ENCODE measurements around the gene ITPR1.
"Not testable (repeated sequence)": the region's sequence is repeated elsewhere in the genome, so short reads cannot be mapped to it uniquely, and the experiment has no call there.

ITPR1 gene

DNA sequence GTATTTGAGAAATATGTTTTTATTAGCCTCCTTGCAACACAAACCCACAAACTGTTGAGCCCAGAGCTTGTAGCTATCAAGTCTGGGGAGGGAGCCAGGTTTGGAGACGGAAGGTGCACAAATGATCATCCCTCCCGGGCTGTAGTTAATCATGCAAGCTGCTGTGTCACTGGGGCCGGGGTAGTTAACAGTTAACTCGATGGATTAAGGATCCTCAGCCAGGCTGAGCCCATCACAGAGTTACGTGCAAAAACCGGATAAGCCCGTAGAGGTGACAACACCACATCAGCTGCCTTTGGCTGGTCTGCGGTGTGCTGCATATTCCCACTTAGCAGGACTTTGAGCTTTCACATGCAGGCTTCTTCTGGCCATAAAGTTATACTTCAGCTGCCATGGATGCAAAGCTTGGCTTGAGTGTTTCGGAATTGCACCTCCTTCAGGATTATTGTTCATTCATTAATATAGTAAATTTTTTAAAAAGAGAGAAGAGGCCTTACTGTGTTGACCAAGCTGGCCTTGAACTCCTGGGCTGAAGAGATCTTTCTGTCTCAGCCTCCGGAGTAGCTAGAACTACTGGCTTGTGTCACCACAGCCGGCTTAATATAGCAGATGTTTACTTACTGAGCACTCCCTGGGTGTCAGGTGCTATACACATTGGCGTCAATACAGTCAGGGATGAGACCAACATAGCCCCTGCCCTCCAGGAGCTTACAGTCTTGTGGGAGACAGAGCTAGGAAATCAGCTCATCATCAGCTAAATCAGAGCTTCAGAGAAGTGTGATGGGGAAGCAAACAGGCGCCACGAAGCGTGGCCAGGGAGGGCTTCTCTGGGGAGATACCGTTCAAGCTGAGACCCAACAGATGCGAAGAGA, 259.3 kb downstream of the ITPR1 start:
- DNase-seq (ENCODE audit: extremely low read depth in 1 of 2, low read depth in 1 of 2) = no peak

GRCh38 chr3:4753073-4753691, 260.0 kb downstream of the ITPR1 start:
- no peak for DNase-seq (ENCODE audit: extremely low read depth in 1 of 2, low read depth in 1 of 2)

GRCh38 chr3:4754180-4755086, 261.3 kb downstream of the ITPR1 start:
- peak in 1 of 2 donors; percentile 5 for DNase-seq (ENCODE audit: extremely low read depth in 1 of 2, low read depth in 1 of 2)

- DNase-seq (ENCODE audit: extremely low read depth in 1 of 2, low read depth in 1 of 2) = no peak
Observed at GRCh38 chr3:4755566-4755965, 262.4 kb downstream of the ITPR1 start.

DNA sequence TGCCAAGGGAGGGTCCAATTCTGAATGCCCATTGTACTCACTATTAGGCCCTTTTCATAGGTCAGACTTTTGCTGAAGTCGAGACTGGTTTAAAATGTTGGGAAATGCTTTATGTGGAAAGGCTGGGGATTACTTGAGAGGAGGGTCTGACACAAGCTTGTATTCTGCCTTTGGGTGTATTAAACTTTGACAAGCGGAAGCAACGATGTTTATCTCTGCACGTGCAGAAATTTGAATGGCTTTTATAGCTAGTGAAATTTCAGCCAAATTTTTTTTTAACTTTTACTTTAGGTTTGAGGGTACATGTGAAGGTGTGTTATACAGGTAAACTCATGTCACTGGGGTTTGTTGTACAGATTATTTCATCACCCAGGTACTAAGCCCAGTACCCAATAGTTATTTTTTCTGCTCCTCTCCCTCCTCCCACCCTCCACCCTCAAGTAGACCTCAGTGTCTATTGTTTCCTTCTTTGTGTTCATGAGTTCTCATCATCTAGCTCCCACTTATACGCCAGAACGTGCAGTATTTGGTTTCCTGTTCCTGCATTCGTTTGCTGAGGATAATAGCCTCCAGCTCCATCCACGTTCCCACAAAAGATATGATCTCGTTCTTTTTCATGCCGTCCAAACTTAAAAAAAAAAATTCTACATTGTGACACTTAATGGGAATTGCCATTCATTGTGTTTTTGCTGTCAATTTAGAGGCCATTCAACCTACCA, 263.1 kb downstream of the ITPR1 start:
- no peak for DNase-seq (ENCODE audit: extremely low read depth in 1 of 2, low read depth in 1 of 2)

DNA sequence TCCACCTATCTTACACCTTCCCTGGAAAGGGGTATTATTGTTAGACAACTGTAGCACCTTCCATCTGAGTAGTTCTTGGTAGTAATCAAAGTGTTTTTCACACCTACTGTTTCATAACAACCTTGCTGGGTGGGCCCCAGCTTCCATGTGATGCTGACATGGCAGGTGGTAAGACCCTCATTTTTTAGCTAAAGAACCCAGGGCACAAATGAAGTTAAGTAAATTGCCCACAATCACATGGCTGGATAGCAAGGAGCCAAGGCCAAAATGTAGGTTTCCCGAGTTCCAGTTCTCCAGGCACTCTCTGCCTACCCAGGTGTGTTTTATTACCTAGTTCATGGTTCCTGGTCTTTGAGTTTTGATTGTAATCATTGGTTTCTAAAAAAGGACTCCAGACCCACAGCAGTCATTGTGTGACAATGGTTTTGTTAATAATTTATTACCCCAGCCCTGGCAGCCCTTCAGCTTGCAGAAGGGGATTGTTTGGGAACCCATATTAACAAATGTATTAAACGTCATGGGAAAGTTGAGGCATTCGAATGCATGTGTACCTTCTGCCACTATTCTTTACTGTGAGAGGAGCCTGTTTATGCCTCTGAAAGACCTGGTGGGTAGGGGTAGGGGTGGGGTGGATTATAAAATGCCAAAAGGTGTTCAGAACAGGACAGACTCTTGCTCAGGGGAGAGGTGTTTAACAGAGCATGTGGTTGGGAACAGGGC, 263.9 kb downstream of the ITPR1 start:
- no peak for DNase-seq (ENCODE audit: extremely low read depth in 1 of 2, low read depth in 1 of 2)

DNA sequence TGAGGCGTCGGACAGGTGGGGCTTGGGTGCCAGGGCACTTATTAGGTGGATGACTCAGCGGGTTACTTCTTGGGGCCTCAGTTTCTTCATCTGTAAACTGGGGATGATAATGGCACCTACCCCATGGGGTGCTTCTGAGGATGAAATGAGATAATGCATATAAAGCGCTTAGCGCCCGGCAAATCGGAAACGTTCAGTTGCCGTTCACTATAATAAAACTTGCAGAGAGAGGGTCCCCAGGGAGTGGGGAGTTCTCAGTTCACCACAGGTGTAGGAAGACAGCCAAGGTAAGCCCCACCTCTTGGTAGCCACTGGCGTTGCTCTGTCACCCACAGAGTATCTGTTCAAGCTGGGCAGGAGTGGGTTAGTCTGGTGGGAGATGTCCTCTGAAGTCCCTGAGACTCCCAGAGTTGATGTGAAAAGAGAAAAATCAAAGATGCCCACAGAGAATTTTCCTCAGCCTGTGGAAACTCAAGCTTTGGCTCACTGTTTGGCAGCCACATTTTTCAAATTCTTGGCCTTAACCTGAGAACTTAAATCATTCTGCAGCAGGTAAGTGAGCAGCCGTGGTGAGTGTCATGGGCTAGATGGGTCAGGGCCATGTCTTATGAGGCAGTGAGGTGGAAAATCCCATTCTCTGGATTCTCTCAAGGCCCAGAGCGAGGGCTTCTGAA, 264.6 kb downstream of the ITPR1 start:
- DNase-seq (ENCODE audit: extremely low read depth in 1 of 2, low read depth in 1 of 2) = no peak

DNA sequence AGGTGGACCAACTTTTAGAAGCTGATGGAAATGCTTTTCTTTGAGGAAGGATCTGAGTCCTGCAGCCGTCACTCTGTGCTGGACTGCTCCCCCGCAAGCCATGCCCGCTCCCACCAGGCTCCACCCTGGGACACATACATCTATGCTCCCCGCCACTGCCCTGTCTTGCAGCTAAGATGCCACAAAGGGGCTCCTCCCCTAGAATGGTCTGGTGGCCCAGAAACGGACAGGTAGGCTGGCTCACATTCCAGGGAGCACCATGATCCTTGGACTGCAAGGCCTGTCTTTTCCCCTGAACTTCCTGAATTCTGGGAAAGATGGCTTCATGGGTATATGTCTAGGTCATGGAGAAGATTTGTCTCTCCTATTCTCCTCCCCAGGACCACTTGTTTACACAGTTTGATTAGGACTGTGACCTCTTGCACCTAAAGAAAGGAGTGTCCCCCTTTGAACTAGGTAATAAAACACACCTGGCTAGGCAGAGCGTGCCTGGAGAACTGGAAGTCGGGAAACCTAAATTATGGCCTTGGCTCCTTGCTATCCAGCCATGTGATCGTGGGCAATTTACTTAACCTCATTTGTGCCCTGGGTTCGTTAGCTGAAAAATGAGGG, 265.2 kb downstream of the ITPR1 start:
- DNase-seq (ENCODE audit: extremely low read depth in 1 of 2, low read depth in 1 of 2) = no peak

GRCh38 chr3:4758957-4759656, 266.0 kb downstream of the ITPR1 start:
- DNase-seq (ENCODE audit: extremely low read depth in 1 of 2, low read depth in 1 of 2) = no peak

- no peak for DNase-seq (ENCODE audit: extremely low read depth in 1 of 2, low read depth in 1 of 2)
Observed at GRCh38 chr3:4759689-4760312, 266.7 kb downstream of the ITPR1 start.

GRCh38 chr3:4761759-4762158, 268.6 kb downstream of the ITPR1 start:
- DNase-seq (ENCODE audit: extremely low read depth in 1 of 2, low read depth in 1 of 2) = no peak

DNA sequence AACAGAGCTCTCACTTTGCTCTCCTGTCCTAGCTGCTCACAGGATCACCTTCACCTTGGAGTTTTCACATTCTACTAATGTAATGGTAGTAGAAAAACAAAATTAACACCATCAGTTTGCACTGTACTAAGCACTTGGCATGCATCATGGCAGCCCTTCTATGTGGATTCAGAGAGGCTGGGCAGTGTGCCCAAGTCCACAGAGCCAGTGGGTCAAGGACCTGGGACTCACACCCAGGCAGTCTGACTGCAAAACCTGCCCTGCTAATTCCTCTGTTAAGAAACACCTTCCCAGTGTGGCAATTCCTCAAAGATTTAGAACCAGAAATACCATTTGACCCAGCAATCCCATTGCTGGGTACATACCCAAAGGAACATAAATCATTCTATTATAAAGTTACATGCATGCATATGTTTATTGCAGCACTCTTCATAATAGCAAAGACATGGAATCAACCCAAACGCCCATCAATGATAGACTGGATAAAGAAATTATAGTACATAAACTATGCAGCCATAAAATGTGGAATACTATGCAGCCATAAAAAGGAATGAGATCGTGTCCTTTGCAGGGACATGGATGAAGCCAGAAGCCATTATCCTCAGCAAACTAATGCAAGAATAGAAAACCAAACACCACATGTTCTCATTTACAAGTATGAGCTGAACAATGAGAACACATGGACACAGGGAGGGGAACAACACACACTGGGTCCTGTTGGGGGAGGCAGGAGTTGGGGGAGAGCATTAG, 269.5 kb downstream of the ITPR1 start:
- not testable (repeated sequence) for DNase-seq (ENCODE audit: extremely low read depth in 1 of 2, low read depth in 1 of 2)

DNA sequence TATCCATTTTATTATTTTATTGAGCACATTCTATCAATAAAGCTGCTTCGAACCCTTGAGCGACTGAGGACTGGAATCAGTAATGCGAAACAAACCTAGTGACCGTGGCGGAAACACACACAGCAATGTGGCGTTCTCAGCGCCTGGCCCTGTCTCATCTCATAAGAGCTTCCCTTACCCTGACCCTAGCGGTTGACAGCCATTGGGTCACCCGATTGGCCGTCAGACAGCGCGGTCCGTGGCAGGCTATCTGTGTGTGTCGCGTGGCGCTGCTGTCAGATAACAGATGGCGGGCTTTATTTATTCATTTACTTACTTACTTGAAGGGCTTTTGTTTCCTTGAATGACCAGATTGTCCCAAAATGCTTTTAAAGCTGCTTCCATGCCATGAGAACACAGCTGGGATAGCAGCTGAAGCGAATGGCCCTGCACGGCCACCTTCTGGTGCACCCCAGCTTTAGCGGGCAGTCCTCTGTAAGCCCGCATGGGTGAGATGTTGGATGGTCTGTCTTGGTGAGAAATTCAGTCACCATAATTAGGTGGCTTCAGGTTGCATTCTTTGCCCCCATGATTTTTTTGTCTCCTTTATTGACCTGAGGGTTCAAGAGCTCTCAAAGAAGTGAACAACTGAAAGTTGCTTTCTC, 270.6 kb downstream of the ITPR1 start:
- DNase-seq (ENCODE audit: extremely low read depth in 1 of 2, low read depth in 1 of 2) = no peak

- DNase-seq (ENCODE audit: extremely low read depth in 1 of 2, low read depth in 1 of 2) = no peak
Observed at GRCh38 chr3:4765212-4765611, 272.1 kb downstream of the ITPR1 start.

DNA sequence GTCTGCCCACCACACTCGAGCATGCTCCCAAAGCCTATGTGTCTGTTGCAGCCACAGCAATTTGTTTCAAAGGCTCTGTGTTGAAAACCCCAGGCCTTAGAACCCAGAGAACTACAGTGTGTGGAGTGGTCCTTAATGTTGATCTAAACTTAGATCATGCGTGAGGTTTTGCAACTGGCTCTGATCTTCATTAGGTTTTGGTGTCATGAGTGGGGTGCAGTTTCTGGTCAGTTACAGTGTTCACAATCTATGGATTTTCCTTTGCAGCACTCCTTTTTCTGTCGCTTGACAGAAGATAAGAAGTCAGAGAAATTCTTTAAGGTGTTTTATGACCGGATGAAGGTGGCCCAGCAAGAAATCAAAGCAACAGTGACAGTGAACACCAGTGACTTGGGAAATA, 273.1 kb downstream of the ITPR1 start:
- no peak for DNase-seq (ENCODE audit: extremely low read depth in 1 of 2, low read depth in 1 of 2)

DNA sequence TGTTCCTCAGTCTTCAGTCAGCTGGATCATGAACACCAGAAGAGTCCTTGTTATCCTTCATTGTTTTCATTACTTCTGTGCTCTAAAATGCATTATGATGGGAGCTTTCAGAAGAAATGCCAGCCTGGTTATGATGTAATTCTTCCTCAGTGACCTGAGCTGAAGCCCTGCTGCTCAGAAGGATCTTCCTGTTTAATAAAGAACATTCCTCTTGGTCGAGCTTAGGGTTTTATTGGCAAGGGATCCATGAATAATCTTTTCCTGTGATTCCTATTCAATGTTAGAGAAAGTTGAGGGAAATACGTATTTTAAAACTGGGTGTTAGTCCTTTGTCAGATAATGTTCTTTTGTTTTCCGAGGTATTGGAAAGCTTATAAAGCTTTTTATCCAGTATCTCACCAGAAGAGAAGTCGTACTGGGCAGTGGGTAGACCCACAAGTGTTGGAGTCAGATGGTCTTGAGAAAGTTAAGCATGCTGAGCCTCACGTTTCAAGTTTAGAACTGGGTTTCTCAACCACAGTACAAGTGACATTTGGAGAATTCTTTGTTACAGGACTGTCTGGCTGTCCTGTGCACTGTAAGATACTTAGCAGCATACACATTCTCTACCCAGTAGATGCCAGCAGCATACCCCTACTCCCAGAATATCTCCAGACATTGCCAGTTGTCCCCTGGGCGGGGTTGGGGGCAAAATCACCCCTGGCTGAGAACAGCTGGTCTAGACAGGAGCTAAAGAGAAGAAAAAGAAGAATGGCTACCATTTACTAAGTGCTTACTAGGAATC, 273.8 kb downstream of the ITPR1 start:
- DNase-seq (ENCODE audit: extremely low read depth in 1 of 2, low read depth in 1 of 2) = no peak
